ENCODE measurements around the gene PRR15. TPM values are rescaled to one million over a fixed set of nuclear protein-coding genes. Genes with fewer than 3 reads are reported as not detected.
A peak's percentile ranks its signal among the peaks of the same experiment; 100 is the strongest.

PRR15 gene
- total RNA-seq, 1 donor from 2014 or later, result 0.77 TPM

GRCh38 chr7:29564496-29565223, 1.0 kb downstream of the PRR15 start:
- Histone ChIP-seq H3K9me3 (ENCODE audit: low read depth) (no peaks in the 10 kb centered on the region), H2AFZ (replicated peaks) (peak overlapping the region; percentile 71), H4K20me1 (ENCODE audit: low read depth) (no peaks in the 10 kb centered on the region), H3F3A (ENCODE audit: low read depth) (peaks cover 23% of the 10 kb centered on the region), H3K9ac (no peak overlapping the region), H3K4me2 (peak overlapping the region; percentile 96), H3K4me3 (peak overlapping the region; percentile 58), H3K27me3 (peaks cover 57% of the 10 kb centered on the region), H3K27ac (no peak overlapping the region), H3K79me2 (ENCODE audit: low read depth) (no peaks in the 10 kb centered on the region), H3K36me3 (no peaks in the 10 kb centered on the region), H3K4me1 (peaks cover 4% of the 10 kb centered on the region)
- Mint-ChIP-seq H3K27ac (no peak overlapping the region), H3K4me1 (peaks cover 14% of the 10 kb centered on the region), H3K27me3 (ENCODE audit: insufficient read depth, low read depth) (peaks cover 37% of the 10 kb centered on the region), H3K9me3 (no peaks in the 10 kb centered on the region), H3K36me3 (no peaks in the 10 kb centered on the region), H3K4me3 (peak overlapping the region; percentile 94)
- TF ChIP-seq CTCF (IDR thresholded peaks at IDR 0.05), result no peak
- TF ChIP-seq EZH2phosphoT487 (IDR thresholded peaks at IDR 0.05), result peak; percentile 60
- peak; percentile 85 for TF ChIP-seq EZH2 (IDR thresholded peaks at IDR 0.05)
- DNase-seq (ENCODE audit: low spot score), result peak; percentile 70

- peaks cover 37% of the 10 kb centered on the region for H3K27me3 Mint-ChIP-seq (ENCODE audit: insufficient read depth, low read depth)
- H2AFZ ChIP-seq (replicated peaks), result peak overlapping the region; percentile 71
- no peak overlapping the region for H3K9ac ChIP-seq
- TF ChIP-seq EZH2 (IDR thresholded peaks at IDR 0.05), result no peak
- TF ChIP-seq CTCF (IDR thresholded peaks at IDR 0.05), result no peak
- TF ChIP-seq EZH2phosphoT487 (IDR thresholded peaks at IDR 0.05), result no peak
- H3K4me1 ChIP-seq, result peaks cover 10% of the 10 kb centered on the region
- no peak for DNase-seq (ENCODE audit: low spot score)
- peak overlapping the region; percentile 94 for H3K4me3 Mint-ChIP-seq
- H3K4me1 Mint-ChIP-seq, result peaks cover 17% of the 10 kb centered on the region
- H3F3A ChIP-seq (ENCODE audit: low read depth), result peaks cover 23% of the 10 kb centered on the region
- no peak overlapping the region for H3K27ac ChIP-seq
- no peaks in the 10 kb centered on the region for H3K36me3 ChIP-seq
- H3K4me3 ChIP-seq, result peak overlapping the region; percentile 58
- H3K36me3 Mint-ChIP-seq, result no peaks in the 10 kb centered on the region
- H3K9me3 ChIP-seq (ENCODE audit: low read depth), result no peaks in the 10 kb centered on the region
- H4K20me1 ChIP-seq (ENCODE audit: low read depth), result no peaks in the 10 kb centered on the region
- H3K79me2 ChIP-seq (ENCODE audit: low read depth), result no peaks in the 10 kb centered on the region
- H3K27ac Mint-ChIP-seq, result no peak overlapping the region
- H3K9me3 Mint-ChIP-seq, result no peaks in the 10 kb centered on the region
- peaks cover 57% of the 10 kb centered on the region for H3K27me3 ChIP-seq
- H3K4me2 ChIP-seq, result peak overlapping the region; percentile 96
Measured at GRCh38 chr7:29565224-29565630, 1.6 kb downstream of the PRR15 start.

GRCh38 chr7:29565634-29565981, 2.0 kb downstream of the PRR15 start:
- no peaks in the 10 kb centered on the region for H3K79me2 ChIP-seq (ENCODE audit: low read depth)
- TF ChIP-seq CTCF (IDR thresholded peaks at IDR 0.05), result no peak
- TF ChIP-seq EZH2 (IDR thresholded peaks at IDR 0.05), result no peak
- no peak for TF ChIP-seq EZH2phosphoT487 (IDR thresholded peaks at IDR 0.05)
- H4K20me1 ChIP-seq (ENCODE audit: low read depth), result no peaks in the 10 kb centered on the region
- Mint-ChIP-seq H3K36me3 (no peaks in the 10 kb centered on the region), H3K4me1 (peaks cover 18% of the 10 kb centered on the region), H3K27me3 (ENCODE audit: insufficient read depth, low read depth) (peaks cover 37% of the 10 kb centered on the region), H3K9me3 (no peaks in the 10 kb centered on the region), H3K27ac (no peak overlapping the region), H3K4me3 (peak overlapping the region; percentile 94)
- peaks cover 25% of the 10 kb centered on the region for H3F3A ChIP-seq (ENCODE audit: low read depth)
- no peaks in the 10 kb centered on the region for H3K9me3 ChIP-seq (ENCODE audit: low read depth)
- H3K36me3 ChIP-seq, result no peaks in the 10 kb centered on the region
- H3K4me3 ChIP-seq, result no peak overlapping the region
- no peak overlapping the region for H2AFZ ChIP-seq (replicated peaks)
- peak overlapping the region; percentile 96 for H3K4me2 ChIP-seq
- no peak overlapping the region for H3K9ac ChIP-seq
- H3K4me1 ChIP-seq, result peaks cover 11% of the 10 kb centered on the region
- peaks cover 57% of the 10 kb centered on the region for H3K27me3 ChIP-seq
- H3K27ac ChIP-seq, result no peak overlapping the region
- no peak for DNase-seq (ENCODE audit: low spot score)

All from neural progenitor cell (in vitro differentiated cells).